HepG2 (cell line): ENCODE results near the gene TH. TPM values are rescaled to one million over a fixed set of nuclear protein-coding genes. Genes with fewer than 3 reads are reported as not detected.

Experiments
- AKAP8 ChIP-seq: sonication (generic); formaldehyde crosslinking; IDR thresholded peaks from 2 replicates; pipeline ENCODE4 v1.5.1; 2020; ENCODE audit warnings: mild to moderate bottlenecking, missing genetic modification reagents
- ARHGAP35 ChIP-seq: sonication (generic); formaldehyde crosslinking; IDR thresholded peaks from 2 replicates; pipeline ENCODE4 v1.9.0; 2022; ENCODE audit warnings: mild to moderate bottlenecking, inconsistent platforms, moderate library complexity, missing genetic modification reagents, borderline replicate concordance
- DMAP1 ChIP-seq: IDR thresholded peaks from 2 replicates; pipeline ENCODE4 v1.6.1; 2016
- FOSL1 ChIP-seq: sonication (generic); formaldehyde crosslinking; IDR thresholded peaks from 2 replicates; pipeline ENCODE4 v1.9.0; 2021; ENCODE audit warnings: missing genetic modification reagents, borderline replicate concordance
- GATAD2A ChIP-seq: IDR thresholded peaks from 2 replicates; pipeline ENCODE4 v1.6.1; 2016
- HDAC6 ChIP-seq: fragments of 200-600 bp; sonication (generic); IDR thresholded peaks from 2 replicates; pipeline ENCODE4 v1.7.0; 2017; ENCODE audit warnings: mild to moderate bottlenecking, antibody characterized with exemption, low read length, low read depth
- KAT8 ChIP-seq: IDR thresholded peaks from 2 replicates; pipeline ENCODE4 v1.6.1; 2016; ENCODE audit warnings: missing genetic modification reagents, missing compliant biosample characterization
- KMT2A ChIP-seq: sonication (generic); formaldehyde crosslinking; IDR thresholded peaks from 2 replicates; pipeline ENCODE4 v1.4.0; 2020; ENCODE audit warnings: missing genetic modification reagents
- NFE2L2 ChIP-seq: fragments of 150-350 bp; IDR thresholded peaks from 2 replicates; pipeline ENCODE4 v1.6.1; 2014; ENCODE audit warnings: low read length
- YY1 ChIP-seq: IDR thresholded peaks from 2 replicates; pipeline ENCODE4 v1.6.1; 2011; ENCODE audit warnings: low read length, low read depth, moderate library complexity, mild to moderate bottlenecking; ENCODE audit not compliant: insufficient read depth, insufficient replicate concordance
- ZFAT ChIP-seq: sonication (generic); formaldehyde crosslinking; conservative IDR thresholded peaks from 2 replicates; pipeline ENCODE4 v1.8.1; 2023; ENCODE audit warnings: missing genetic modification reagents, inconsistent platforms
- ZFP36L1 ChIP-seq: sonication (generic); formaldehyde crosslinking; IDR thresholded peaks from 2 replicates; pipeline ENCODE4 v1.8.0; 2022; ENCODE audit warnings: mild to moderate bottlenecking, missing genetic modification reagents, moderate library complexity
- ZNF234 ChIP-seq: sonication (generic); formaldehyde crosslinking; conservative IDR thresholded peaks from 2 replicates; pipeline ENCODE4 v1.5.1; 2020; ENCODE audit warnings: mild to moderate bottlenecking, missing genetic modification reagents
- ZNF577 ChIP-seq: sonication (generic); formaldehyde crosslinking; IDR thresholded peaks from 2 replicates; pipeline ENCODE4 v1.4.0; 2020; ENCODE audit warnings: mild to moderate bottlenecking, low read depth, missing genetic modification reagents, borderline replicate concordance
- ZNF761 ChIP-seq: sonication (generic); formaldehyde crosslinking; conservative IDR thresholded peaks from 2 replicates; pipeline ENCODE4 v1.4.0; 2020; ENCODE audit warnings: mild to moderate bottlenecking, missing genetic modification reagents
- polyA plus RNA-seq, 8 experiments: library from polyadenylated mRNA; depleted of rRNA in 3 of 8; stranded (reverse) in 7 of 8; unstranded in 1 of 8; fragments of >200 nt; fragmentation: Illumina TruSeq in 4 of 8; extraction: Trizol in 4 of 8; gene quantifications; 2 replicates each; pipeline versions ENCODE4 v1.2.1 to v1.2.3, GENCODE V29; 2011 to 2016; ENCODE audit warnings: low read depth in 4 of 8, missing spikeins in 1 of 8, mixed read lengths in 1 of 8; ENCODE audit not compliant: insufficient read depth in 1 of 8
- total RNA-seq, 5 experiments: library from RNA; depleted of rRNA; stranded (reverse); fragments of >200 nt; fragmentation: Illumina TruSeq; extraction: Trizol; gene quantifications; 2 replicates each; pipeline ENCODE4 v1.2.3, GENCODE V29; 2016; ENCODE audit warnings: low read depth in 1 of 5
- TF ChIP-seq, protein P1 (sequence below): sonication (generic); formaldehyde crosslinking; IDR thresholded peaks from 2 replicates; pipeline ENCODE4 v1.5.0; 2020; ENCODE audit warnings: mild to moderate bottlenecking, missing genetic modification reagents
- TF ChIP-seq, protein P2 (sequence below): sonication (generic); formaldehyde crosslinking; IDR thresholded peaks from 2 replicates; pipeline ENCODE4 v1.4.0; 2020; ENCODE audit warnings: missing genetic modification reagents
- TF ChIP-seq, protein P3 (sequence below): sonication (generic); formaldehyde crosslinking; IDR thresholded peaks from 2 replicates; pipeline ENCODE4 v1.8.1; 2023; ENCODE audit warnings: mild to moderate bottlenecking, moderate library complexity, missing genetic modification reagents
- TF ChIP-seq, protein P4 (sequence below): sonication (generic); formaldehyde crosslinking; IDR thresholded peaks from 2 replicates; pipeline ENCODE4 v1.8.1; 2023; ENCODE audit warnings: mild to moderate bottlenecking, missing genetic modification reagents, borderline replicate concordance
- TF ChIP-seq, protein P5 (sequence below): sonication (generic); formaldehyde crosslinking; IDR thresholded peaks from 2 replicates; pipeline ENCODE4 v1.8.1; 2023; ENCODE audit warnings: missing genetic modification reagents, inconsistent platforms, borderline replicate concordance

Gene TH
- total and polyA plus RNA-seq, 2 of the 13 experiments (the other 11 are each of a cell fraction or from before 2014, with no cell fraction given), result 0.36 TPM; not detected in 1

DNA sequence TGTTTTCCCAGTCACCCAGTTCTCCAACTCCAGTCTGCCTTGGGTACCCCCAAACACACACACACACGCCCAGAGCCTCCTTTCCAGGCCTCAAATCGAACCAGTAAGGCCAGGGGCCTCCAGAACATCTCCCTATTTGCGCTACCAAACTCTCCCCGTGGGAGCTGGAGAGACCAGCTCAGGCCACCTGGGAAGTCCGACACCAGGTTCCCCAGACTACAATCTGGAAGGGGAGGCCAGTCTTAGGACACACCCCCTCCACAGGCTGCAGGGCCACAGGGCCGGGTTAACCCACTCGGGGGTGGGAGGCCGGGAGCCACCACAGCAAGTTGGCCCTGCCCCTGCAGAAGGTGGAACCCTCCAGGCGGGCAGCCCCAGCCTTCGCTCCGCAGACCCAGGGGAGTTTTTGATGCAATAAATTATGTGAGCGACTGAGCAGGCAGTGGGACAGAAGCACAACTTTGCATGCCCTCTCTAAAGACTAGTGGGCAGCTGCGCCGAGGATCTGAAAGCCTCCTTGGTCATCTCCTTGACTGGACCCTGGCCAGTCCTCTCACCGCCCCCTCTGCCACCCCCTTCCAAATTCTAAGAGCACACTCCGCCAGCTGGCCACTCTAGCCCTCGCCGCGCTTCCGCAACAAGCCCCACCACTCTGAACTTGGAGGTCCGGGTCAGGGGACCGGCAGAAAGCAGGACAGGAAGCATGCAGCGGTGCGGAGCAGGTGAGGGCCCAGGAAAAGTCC is 35.2 kb downstream of the TH start (continued):
- TF ChIP-seq, protein P1, sequence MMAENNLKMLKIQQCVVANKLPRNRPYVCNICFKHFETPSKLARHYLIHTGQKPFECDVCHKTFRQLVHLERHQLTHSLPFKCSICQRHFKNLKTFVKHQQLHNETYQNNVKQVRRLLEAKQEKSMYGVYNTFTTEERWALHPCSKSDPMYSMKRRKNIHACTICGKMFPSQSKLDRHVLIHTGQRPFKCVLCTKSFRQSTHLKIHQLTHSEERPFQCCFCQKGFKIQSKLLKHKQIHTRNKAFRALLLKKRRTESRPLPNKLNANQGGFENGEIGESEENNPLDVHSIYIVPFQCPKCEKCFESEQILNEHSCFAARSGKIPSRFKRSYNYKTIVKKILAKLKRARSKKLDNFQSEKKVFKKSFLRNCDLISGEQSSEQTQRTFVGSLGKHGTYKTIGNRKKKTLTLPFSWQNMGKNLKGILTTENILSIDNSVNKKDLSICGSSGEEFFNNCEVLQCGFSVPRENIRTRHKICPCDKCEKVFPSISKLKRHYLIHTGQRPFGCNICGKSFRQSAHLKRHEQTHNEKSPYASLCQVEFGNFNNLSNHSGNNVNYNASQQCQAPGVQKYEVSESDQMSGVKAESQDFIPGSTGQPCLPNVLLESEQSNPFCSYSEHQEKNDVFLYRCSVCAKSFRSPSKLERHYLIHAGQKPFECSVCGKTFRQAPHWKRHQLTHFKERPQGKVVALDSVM (CRISPR knock-in tag), result peak; percentile 42; the same call in 1 of the 2 replicates
- no peak for TF ChIP-seq KMT2A
- TF ChIP-seq KAT8 (CRISPR knock-in tag), result no peak
- TF ChIP-seq, protein P2, sequence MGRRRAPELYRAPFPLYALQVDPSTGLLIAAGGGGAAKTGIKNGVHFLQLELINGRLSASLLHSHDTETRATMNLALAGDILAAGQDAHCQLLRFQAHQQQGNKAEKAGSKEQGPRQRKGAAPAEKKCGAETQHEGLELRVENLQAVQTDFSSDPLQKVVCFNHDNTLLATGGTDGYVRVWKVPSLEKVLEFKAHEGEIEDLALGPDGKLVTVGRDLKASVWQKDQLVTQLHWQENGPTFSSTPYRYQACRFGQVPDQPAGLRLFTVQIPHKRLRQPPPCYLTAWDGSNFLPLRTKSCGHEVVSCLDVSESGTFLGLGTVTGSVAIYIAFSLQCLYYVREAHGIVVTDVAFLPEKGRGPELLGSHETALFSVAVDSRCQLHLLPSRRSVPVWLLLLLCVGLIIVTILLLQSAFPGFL (CRISPR knock-in tag), result no peak
- TF ChIP-seq, protein P3, sequence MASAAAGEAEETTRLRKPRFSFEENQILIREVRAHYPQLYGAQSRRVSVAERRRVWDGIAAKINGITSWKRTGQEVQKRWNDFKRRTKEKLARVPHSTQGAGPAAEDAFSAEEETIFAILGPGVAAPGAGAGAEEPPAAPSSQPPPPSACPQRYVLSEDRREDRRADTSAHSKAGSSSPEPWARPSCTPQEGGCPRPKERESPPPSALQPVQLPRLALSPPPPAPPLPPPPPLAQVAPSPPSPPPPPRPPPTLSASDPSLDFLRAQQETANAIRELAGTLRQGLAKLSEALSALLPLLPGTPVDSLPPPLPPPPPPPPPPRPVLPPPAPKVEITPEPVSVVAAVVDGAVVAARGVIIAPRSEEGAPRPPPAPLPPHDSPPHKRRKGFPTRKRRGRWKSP (CRISPR knock-in tag), result peak; percentile 16; the same call in 1 of the 2 replicates
- no peak for TF ChIP-seq GATAD2A (CRISPR knock-in tag)
- TF ChIP-seq FOSL1 (CRISPR knock-in tag), result no peak
- no peak; the same call in 1 of the 2 replicates for TF ChIP-seq ZNF761 (CRISPR knock-in tag)
- no peak; the same call in 1 of the 2 replicates for TF ChIP-seq AKAP8 (CRISPR knock-in tag)
- TF ChIP-seq ZFAT (CRISPR knock-in tag), result no peak
- TF ChIP-seq ZNF577 (CRISPR knock-in tag), result no peak
- no peak for TF ChIP-seq NFE2L2
- TF ChIP-seq, protein P4, sequence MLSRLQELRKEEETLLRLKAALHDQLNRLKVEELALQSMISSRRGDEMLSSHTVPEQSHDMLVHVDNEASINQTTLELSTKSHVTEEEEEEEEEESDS (CRISPR knock-in tag), result 0 out of 2 replicates have a peak, but pooled peaks have one; percentile 13
- no peak for TF ChIP-seq ZNF234 (CRISPR knock-in tag)
- no peak for TF ChIP-seq HDAC6
- TF ChIP-seq DMAP1 (CRISPR knock-in tag), result no peak
- TF ChIP-seq YY1, result no peak
- no peak for TF ChIP-seq ARHGAP35
- peak; percentile 76; the same call in 1 of the 2 replicates for TF ChIP-seq ZFP36L1 (CRISPR knock-in tag)
- TF ChIP-seq, protein P5, sequence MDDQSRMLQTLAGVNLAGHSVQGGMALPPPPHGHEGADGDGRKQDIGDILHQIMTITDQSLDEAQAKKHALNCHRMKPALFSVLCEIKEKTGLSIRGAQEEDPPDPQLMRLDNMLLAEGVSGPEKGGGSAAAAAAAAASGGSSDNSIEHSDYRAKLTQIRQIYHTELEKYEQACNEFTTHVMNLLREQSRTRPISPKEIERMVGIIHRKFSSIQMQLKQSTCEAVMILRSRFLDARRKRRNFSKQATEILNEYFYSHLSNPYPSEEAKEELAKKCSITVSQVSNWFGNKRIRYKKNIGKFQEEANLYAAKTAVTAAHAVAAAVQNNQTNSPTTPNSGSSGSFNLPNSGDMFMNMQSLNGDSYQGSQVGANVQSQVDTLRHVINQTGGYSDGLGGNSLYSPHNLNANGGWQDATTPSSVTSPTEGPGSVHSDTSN (CRISPR knock-in tag), result no peak
